GM19455 (cell line): Measurements from ENCODE around the gene RNF4.

ENCODE experiments used
- ATAC-seq: cut with Tn5 transposase; IDR thresholded peaks from one replicate; pipeline ENCODE4 v1.9.1; 2021; ENCODE audit not compliant: unreplicated experiment

Gene RNF4

DNA sequence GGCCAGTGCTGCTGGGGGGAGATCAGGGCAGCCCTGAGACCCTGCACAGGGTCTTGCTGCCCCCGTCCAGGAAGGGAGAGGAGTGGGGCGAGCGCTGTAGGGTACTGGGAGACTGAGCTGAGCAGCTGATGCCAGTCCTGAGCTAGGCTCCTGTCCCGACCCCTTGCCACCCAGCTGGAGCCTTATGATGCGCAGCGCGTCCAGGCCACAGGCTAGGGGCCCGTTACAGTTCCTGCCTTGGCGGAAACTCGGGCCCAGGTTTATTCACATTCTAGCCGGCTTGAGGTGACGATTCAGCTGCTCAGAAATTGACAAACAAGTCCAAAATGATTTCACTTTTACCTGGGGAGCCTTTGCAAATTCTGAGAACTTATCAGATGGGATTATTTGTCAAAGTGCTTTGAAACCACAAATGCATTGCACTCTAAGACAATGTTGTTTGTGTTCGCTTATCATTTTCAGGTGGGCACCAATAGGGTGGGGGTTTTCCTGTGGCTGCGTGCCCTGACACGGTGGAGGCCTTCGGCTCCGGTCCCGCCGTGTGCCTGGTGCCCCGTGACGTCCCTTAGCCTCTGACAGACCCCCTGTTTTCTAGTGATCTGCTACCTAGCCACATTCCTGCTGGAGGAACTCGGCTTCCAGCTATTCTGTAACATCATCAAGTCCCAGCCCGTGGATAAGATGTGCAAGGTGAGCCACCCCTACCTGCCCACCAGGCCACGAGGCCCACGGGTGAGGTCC, 31.3 kb upstream of the RNF4 start:
- no peak for ATAC-seq

DNA sequence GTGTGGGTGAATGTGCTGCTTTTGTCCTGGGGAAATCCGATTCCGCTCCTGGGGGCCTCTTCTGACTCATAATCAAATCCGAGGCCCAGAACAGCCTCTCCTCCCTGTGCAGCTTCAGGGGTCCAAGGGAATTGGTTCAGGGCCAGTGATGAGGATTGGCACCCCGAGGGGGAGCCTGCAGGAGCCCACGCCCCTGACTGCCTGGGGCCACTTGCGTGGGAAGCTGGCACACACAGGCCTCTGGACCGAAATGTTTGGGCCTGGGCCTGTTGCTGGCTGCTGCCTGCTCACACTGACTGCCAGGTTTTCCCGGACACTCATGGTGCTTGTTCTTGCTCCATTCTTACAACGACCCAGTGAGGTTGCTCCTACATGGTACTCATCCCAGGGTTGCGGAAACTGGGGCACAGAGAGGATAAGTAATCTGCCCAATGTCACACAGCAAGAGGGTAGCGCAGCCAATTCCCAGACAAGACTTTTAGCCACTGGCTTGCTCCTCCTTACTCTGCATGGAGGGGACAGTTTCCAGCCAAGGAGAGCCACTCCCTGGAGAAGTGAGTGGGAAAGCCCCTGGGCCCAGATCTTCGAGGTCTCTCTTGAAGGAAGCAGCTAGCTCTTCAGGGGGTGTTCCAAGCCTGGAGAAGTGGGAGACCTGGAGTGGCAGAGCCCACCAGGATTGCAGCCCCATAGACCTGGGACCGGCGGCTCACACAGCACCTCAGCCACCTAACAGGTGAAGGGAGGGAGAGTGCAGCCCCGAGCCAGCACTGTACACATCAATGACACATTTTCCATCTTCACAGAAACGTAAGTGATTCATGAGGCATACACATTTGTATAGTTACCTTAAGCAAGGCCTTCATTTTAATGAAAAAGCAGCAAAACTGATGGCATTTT, 29.8 kb upstream of the RNF4 start:
- ATAC-seq: no peak

DNA sequence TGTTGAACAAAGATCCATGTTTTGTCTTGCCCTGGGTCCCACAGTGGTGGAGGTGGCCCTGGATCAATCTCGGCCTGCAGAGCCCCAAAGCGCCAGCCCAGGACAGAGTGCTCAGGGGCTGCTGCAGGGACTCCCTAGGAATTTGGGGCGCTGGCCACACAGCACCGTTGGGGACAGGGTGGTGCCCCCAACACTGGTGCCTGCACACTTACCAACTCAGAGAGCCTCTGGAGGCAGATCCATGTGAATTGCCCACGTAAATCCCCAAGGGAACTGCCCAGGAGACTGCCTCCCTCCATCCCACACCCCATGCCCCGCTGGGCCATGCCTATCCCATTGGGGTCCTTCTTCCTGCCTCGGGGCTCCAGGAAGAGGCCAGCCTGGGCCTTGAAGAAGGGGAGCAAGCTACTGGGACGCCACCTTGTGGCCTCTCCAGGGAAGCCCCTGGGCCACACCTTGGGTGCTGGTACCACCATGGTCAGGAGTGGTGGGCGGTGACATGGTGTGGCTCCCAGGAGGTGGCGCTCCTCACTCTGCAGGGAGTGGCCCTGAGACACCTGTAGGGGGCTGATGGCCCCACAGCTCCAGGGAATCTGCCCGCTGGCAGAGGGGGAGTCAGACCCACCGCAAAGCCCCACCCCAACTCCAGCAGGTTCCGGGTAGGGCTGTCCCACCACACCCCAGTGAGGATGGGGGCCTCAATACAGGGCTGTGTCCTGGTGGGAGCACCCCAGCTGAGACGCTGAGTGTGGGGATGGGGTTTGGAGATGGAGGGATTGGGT, 27.3 kb upstream of the RNF4 start:
- no peak for ATAC-seq

DNA sequence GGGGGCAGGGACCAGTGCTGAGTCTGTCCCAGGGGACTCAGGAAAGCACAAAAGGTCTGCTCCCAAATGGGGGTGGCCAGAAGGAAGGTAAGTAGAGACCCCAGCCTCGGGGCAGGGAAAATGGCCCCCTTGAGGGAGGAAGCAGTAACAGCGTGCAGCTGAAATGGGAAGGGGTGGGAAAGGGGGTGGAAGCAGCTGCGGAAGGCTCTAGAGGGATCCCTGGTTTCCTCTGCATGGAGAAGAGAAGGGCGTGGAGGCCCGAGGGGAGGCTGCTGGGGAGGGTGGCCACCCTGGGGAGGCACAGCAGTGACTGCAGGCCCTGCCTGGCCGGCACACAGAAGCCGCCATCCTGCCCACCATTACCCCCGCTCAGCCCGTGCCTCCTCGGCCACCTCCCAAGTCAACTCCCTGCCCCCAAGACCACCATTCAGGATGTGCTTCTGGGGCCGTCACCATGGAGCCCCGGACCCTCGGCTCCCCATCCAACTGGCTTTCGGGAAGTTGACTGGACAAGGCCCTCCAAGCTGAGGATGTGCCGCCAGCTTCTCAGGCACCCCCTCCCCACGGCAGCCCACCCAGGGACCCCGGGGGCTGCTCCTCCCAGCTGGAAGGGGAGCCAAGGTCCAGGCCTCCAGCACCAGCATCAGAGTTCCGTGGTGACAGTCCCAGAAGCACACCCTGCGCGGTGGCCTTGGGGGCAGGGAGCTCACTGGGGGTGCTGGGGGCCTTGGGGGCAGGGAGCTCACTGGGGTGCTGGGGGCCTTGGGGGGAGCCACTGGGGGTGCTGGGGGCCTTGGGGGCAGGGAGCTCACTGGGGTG, 26.5 kb upstream of the RNF4 start:
- ATAC-seq: no peak

GRCh38 chr4:2443061-2443730, 25.7 kb upstream of the RNF4 start:
- ATAC-seq: no peak

DNA sequence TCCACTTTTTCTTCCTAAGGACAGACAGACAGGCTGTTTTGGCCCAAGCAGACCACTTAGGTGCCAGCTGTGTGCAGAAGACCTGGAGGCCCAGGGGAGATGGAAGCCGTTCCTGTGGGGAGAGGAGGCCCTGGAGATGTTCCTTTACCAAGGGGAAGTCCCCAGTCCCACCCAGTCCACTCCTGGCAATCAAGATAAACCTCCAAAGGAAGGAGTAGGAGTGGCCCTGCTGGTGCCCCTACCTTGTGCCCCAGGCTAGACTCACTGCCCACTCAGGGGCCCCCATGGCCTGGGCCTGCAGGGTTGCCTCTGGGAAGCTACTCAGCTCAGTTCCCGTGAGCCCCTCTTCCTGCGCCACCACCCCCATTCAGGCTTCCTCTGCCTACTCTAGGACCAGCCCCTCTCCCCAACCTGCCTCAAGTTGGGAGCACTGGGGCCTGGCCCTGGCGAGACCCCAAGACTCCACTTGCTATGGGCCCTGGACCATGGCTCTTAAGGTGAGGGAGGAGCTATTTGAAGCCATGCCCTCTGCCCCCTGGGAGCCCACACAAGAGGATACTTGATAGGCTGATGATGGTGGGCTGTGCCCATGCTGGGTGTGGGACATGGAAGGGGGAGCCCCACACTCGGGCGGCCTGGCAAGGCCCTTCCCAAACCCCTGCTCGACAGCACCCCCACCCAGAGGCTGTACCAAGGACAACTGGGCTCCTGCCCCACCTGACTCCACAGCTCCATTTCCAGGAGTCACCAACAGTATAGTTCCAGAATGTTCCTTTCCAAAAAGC, 24.8 kb upstream of the RNF4 start:
- no peak for ATAC-seq

GRCh38 chr4:2445130-2445529, 23.8 kb upstream of the RNF4 start:
- no peak for ATAC-seq

DNA sequence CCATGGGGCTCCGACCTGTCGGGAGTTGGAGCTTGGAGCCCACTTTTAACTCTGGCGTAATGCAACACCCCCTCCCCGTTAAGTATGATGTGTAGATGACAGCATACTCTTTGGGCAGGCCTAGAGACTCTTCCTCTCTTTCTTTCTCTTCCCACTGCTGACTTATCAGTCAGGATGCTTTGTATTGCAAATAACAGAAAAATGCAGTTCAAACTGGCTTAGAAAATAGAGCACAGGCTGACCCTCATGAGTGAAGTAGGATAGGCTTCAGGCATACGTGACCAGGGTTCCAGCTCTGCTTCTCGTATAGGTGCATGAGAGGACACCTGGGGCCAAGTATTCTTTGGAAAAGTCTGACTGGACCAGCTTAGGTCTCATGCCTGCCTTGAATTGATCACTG, 23.3 kb upstream of the RNF4 start:
- no peak for ATAC-seq

- ATAC-seq: no peak
Observed at GRCh38 chr4:2446656-2447564, 22.0 kb upstream of the RNF4 start.

DNA sequence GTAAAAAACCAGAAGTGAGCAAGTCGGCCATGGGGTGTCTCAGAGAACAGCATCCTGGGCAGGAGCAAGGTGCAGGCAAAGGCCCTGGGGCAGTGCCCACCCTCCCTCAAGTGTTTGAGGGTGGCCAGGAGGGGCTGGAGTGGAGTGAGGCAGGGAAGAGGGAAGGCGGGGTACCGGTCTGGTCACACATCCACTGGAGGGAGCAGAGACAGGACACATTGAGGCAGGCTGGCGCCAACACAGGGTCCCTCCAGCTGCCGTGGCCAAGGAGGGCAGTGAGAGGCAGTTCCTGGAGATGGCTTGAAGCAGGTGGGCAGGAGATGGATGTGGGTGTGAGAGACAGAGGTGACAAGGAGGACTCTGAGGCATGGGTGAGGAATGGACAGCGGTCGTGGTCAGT, 20.3 kb upstream of the RNF4 start:
- no peak for ATAC-seq

DNA sequence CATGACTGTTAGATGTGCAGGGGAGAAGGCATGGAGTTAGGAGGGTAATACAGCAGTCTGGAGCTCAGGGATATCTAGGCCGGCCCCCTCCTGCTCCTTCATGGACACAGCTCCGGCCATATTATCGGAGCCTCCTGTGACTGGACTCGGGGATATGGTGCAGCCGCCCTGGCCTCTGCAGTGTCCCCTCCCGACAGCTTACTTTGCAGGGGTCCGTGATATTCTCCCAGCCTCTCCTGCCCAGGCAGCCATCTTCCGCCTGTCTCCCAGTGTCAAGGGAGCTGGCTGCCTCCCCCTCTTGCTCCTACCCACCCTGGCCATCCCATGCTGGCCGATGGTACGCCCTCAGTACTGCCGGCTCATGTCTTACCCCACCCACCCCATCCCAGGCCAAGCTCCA, 19.9 kb upstream of the RNF4 start:
- ATAC-seq: no peak

- ATAC-seq: no peak
Observed at GRCh38 chr4:2449511-2450392, 19.2 kb upstream of the RNF4 start.

- ATAC-seq: no peak
Observed at GRCh38 chr4:2450394-2451035, 18.4 kb upstream of the RNF4 start.

- no peak for ATAC-seq
Observed at GRCh38 chr4:2451036-2451520, 17.8 kb upstream of the RNF4 start.

GRCh38 chr4:2451821-2452785, 16.8 kb upstream of the RNF4 start:
- no peak for ATAC-seq
